Nephron (organoid): ENCODE measurements around the gene C19orf12.

Experiments used
- H3K27ac Mint-ChIP-seq, 3 experiments: 2 replicates each; pipeline ENCODE4 v1.8.0; 2020; ENCODE audit warnings: mixed read lengths in 3 of 3, mild to moderate bottlenecking in 2 of 3, moderate library complexity in 1 of 3
- H3K27me3 Mint-ChIP-seq: 2 replicates; pipeline ENCODE4 v1.8.0; 2021; ENCODE audit warnings: low read depth, mild to moderate bottlenecking, moderate library complexity, mixed read lengths
- H3K36me3 Mint-ChIP-seq: 2 replicates; pipeline ENCODE4 v1.8.0; 2020; ENCODE audit warnings: low read depth, mixed read lengths
- H3K4me1 Mint-ChIP-seq: 2 replicates; pipeline ENCODE4 v1.8.0; 2020; ENCODE audit warnings: mixed read lengths
- H3K4me3 Mint-ChIP-seq, 3 experiments: 2 replicates each; pipeline ENCODE4 v1.8.0; 2020; ENCODE audit warnings: mild to moderate bottlenecking in 3 of 3, mixed read lengths in 3 of 3, moderate library complexity in 2 of 3
- H3K9me3 Mint-ChIP-seq: 2 replicates; pipeline ENCODE4 v1.8.0; 2020; ENCODE audit warnings: mixed read lengths
- CTCF ChIP-seq, 3 experiments: fragments of 200-600 bp; sonication (generic); IDR thresholded peaks; one replicate each; pipeline ENCODE4 v1.5.0; 2021; ENCODE audit warnings: antibody characterized with exemption in 3 of 3; ENCODE audit not compliant: unreplicated experiment in 3 of 3

C19orf12 gene

GRCh38 chr19:29702963-29703320, 12.1 kb downstream of the C19orf12 start:
- Mint-ChIP-seq H3K4me3 (no peak overlapping the region), H3K27ac (no peak overlapping the region), H3K9me3 (no peaks in the 10 kb centered on the region), H3K36me3 (peaks cover 23% of the 10 kb centered on the region), H3K27me3 (no peaks in the 10 kb centered on the region), H3K4me1 (no peaks in the 10 kb centered on the region)
- no peak for TF ChIP-seq CTCF (IDR thresholded peaks at IDR 0.05; ENCODE audit: unreplicated experiment in 3 of 3)

DNA sequence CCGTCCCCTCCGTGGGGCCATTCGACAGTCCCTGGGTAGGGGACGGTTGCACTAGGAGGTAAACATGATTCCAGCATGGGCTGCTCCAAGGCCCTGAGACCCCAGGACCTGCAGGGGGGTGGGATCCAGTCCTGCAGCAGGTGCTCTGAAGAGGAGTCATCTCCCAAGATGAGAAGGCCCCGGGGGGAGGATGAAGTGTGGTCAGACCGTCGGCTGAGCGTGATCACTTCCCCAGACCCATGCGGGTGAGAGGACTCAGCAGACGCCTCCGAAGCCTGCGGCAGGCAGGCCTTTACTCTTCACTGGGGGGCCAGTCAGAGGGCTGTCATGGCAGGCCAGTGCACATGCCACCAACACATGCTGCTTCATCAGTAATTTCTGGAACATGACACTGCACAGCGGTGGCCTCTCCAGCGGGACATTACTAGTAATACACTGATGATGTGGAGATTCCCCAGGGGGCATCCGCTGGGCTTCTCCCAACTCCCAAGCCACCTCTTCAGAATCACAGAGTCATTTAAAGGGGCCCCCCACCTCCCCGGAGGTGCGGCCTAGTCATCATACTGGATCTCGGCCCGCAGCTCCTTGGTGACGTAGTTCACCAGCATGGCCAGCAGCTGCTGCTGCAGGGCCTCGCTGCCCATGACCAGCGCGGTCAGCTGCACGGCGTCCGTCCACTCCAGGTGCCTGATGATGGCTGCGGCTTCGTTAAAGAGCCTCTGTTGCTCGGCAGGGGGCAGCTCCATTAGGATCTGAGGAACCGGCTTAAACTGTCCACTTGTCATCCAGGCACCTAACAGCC, 12.7 kb downstream of the C19orf12 start:
- no peak overlapping the region for H3K27ac Mint-ChIP-seq
- no peaks in the 10 kb centered on the region for H3K4me1 Mint-ChIP-seq
- H3K36me3 Mint-ChIP-seq: peaks cover 19% of the 10 kb centered on the region
- H3K27me3 Mint-ChIP-seq: no peaks in the 10 kb centered on the region
- no peak for TF ChIP-seq CTCF (IDR thresholded peaks at IDR 0.05; ENCODE audit: unreplicated experiment in 3 of 3)
- H3K4me3 Mint-ChIP-seq: no peak overlapping the region
- H3K9me3 Mint-ChIP-seq: no peaks in the 10 kb centered on the region

DNA sequence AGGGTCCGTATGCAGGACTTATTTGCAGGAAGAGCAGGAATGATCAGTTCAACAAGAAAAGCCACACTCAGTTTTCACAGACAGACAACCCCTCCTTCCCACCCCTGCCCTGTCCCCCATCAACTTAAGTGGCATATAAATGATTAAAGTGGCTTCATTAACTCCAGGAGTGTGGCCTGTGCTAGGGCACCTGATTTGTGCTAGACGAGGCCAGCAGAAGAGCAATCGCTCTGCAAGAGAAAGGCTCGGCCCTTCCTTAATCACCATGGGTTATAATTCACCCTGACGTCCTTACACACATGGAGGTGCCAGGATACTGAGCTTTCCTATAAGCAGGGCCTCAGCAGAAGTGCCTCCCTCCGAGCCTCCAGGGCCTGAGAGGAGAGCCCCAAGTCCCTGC, 14.6 kb downstream of the C19orf12 start:
- Mint-ChIP-seq H3K27ac (no peak overlapping the region), H3K27me3 (no peaks in the 10 kb centered on the region), H3K9me3 (no peaks in the 10 kb centered on the region), H3K4me3 (no peak overlapping the region), H3K4me1 (no peaks in the 10 kb centered on the region), H3K36me3 (peaks cover 14% of the 10 kb centered on the region)
- TF ChIP-seq CTCF (IDR thresholded peaks at IDR 0.05; ENCODE audit: unreplicated experiment in 3 of 3): no peak

- no peak overlapping the region for H3K4me3 Mint-ChIP-seq
- H3K27me3 Mint-ChIP-seq: no peaks in the 10 kb centered on the region
- no peak for TF ChIP-seq CTCF (IDR thresholded peaks at IDR 0.05; ENCODE audit: unreplicated experiment in 3 of 3)
- H3K27ac Mint-ChIP-seq: no peak overlapping the region
- no peaks in the 10 kb centered on the region for H3K4me1 Mint-ChIP-seq
- H3K36me3 Mint-ChIP-seq: peaks cover 10% of the 10 kb centered on the region
- H3K9me3 Mint-ChIP-seq: no peaks in the 10 kb centered on the region
Measured at GRCh38 chr19:29699861-29700260, 15.2 kb downstream of the C19orf12 start.

- Mint-ChIP-seq H3K4me3 (no peak overlapping the region), H3K36me3 (peaks cover 2% of the 10 kb centered on the region), H3K4me1 (no peaks in the 10 kb centered on the region), H3K27me3 (no peaks in the 10 kb centered on the region), H3K9me3 (no peaks in the 10 kb centered on the region), H3K27ac (no peak overlapping the region)
- TF ChIP-seq CTCF (IDR thresholded peaks at IDR 0.05; ENCODE audit: unreplicated experiment in 3 of 3): no peak
Measured at GRCh38 chr19:29697523-29698261, 17.4 kb downstream of the C19orf12 start.

- Mint-ChIP-seq H3K4me3 (no peak overlapping the region), H3K4me1 (no peaks in the 10 kb centered on the region), H3K27me3 (no peaks in the 10 kb centered on the region), H3K9me3 (no peaks in the 10 kb centered on the region), H3K36me3 (no peaks in the 10 kb centered on the region), H3K27ac (no peak overlapping the region)
- no peak for TF ChIP-seq CTCF (IDR thresholded peaks at IDR 0.05; ENCODE audit: unreplicated experiment in 3 of 3)
Measured at GRCh38 chr19:29696565-29696846, 18.6 kb downstream of the C19orf12 start.
